CD4-positive, alpha-beta T cell treated with Interferon alpha-2 for 1 hour (primary cell): ENCODE measurements around the gene INTS7.
A peak's percentile ranks its signal among the peaks of the same experiment; 100 is the strongest.
"Not testable (repeated sequence)": the region's sequence is repeated elsewhere in the genome, so short reads cannot be mapped to it uniquely, and the experiment has no call there.

ENCODE experiments used
- DNase-seq, 2 donors: peaks; one replicate each; pipeline ENCODE4 v3.0.0-alpha.2; 2020 to 2022

INTS7 gene

DNA sequence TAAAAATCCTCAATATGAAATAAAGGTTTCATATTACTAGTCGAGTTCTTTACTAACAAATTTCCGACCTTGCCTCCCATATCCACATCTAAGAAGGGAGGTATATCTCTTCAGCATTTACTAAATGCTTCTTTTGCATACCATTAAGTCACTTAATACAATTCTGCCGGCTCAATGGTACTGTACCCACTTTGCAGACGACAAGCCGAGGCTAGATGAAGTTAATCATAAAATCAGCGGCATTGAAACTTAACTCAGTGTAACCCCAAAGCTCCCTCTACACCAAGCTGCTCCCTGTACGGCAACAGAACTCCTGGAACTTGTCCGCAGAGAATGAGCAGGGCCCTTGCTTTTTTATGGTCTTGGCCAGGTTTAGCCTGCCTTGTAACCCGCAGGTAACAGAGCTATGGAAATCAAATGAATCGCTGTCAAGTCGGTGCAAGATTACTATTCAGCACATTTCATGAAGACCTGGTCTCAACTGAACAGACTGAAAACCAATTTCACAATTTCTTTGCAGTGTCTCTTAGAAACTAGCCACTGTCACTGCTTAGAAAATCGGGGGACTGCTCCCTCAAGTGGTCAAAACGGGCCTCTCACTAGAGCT, 738 bp downstream of the INTS7 start:
- no peak for DNase-seq

DNA sequence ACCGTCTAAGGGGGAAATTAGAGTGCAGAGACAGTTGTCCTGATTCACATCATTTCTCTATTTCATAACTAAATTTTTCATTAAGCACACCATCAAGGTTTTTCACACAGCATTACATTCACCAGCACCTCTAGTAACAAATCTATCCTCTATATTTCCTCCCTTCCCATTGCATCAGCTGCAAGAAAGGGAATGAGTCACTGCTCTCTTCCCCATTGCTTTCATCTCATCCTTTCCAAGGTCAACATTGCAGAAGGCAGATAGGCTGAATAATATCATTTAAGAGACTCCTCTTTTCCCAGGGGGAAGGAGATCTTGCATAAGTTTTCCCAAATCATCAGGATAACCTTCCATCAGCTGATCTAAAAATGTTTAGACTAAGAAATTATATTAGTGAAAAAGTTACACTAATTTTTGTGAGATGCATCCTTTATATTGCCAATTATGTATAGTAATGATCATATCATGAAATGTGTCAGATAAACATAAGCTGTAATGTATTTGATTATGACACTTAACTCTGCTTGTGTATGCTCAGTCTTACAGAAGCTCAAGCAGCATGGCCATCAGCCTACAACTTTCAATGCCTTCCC, 4.3 kb downstream of the INTS7 start:
- no peak for DNase-seq

DNA sequence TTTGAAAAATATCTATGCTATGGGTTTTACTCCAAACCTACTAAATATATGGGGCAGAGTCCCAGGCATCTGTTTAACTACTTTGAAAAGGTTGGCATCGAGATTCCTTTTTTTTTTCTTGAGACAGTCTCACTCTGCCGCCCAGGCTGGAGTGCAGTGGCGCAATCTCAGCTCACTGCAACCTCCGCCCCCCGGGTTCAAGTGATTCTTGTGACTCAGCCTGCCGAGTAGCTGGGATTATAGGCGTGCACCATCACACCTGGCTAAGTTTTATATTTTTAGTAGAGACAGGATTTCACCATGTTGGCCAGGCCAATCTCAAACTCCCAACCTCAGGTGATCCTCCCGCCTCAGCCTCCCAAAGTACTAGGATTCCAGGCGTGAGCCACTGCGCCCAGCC, 7.6 kb downstream of the INTS7 start:
- not testable (repeated sequence) for DNase-seq

DNA sequence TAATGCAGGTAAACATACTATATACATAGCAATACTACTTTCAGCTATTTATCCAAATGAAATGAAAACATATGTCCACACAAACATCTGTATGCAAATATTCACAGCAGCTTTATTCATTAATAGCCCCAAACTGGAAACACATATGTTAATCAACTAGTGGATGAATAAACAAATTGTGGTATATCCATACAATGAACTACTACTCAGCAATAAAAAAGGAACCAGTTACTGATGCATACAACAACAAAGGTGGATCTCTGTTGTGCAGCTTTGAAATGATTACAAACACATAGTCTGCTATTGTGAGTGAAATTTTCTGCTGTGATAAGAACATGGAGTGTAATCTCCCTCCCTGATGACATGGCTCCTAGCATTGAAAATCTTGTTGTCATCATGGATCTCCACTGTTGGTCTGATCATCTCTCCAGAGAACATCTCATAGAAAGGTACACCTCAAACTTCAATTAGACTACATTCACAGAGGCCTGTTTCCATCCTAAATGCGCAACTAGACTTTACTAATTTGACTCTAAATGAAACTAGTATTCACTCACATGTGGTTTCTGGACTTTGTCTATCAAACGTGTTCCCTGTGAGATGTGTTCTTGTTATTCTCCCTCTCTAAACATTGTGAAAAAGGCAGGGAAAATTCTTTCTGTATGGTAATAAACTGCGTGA, 10.7 kb downstream of the INTS7 start:
- no peak for DNase-seq

GRCh38 chr1:212022908-212023307, 12.4 kb downstream of the INTS7 start:
- not testable (repeated sequence) for DNase-seq

DNA sequence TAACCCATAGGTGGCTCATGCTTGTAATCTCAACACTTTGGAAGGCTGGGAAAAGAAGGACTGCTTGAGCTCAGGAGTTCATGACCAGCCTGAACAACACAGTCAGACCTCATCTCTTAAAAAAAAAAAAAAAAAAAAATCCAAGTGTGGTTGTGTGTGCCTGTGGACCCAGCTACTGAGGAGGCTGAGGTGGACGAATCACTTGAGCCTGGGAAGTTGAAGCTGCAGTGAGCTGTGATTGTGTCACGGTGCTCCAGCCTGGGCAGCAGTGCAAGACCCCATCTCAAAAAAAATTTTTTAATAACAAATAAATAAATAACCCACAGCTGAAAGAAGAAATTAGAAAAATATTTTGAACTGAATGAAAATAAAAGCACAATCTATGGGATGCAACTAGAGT, 13.8 kb downstream of the INTS7 start:
- no peak for DNase-seq

- DNase-seq: no peak
Measured at GRCh38 chr1:212020975-212021374, 14.4 kb downstream of the INTS7 start.

- no peak for DNase-seq
Measured at GRCh38 chr1:212013672-212014071, 21.7 kb downstream of the INTS7 start.

GRCh38 chr1:212012034-212012740, 23.2 kb downstream of the INTS7 start:
- peak; percentile 61 to 75 for DNase-seq

- DNase-seq: no peak
Measured at GRCh38 chr1:212010004-212010403, 25.4 kb downstream of the INTS7 start.

- no peak for DNase-seq
Measured at GRCh38 chr1:212009561-212009960, 25.8 kb downstream of the INTS7 start.

DNA sequence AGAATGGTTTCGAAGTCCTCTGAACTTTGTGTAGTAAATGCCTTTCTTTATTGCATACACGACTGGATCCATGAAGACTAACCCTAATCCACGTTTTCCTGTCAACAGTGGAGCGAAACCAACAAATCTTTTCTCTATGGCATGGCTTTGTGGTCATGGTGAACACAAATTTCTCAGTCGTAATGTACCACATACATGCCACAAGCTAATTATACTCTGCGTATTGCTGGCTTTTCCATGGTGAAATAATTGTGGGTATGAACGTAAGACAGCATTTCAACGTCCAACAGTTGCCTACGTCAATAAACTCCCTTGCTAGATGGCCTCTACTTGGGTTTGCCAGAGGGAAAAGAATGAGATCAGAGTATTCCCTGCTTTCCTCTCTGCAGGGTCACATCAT, 27.5 kb downstream of the INTS7 start:
- no peak for DNase-seq

- no peak for DNase-seq
Measured at GRCh38 chr1:212007178-212007577, 28.2 kb downstream of the INTS7 start.

GRCh38 chr1:212004895-212005608, 30.3 kb downstream of the INTS7 start:
- DNase-seq: no peak

GRCh38 chr1:212002536-212002935, 32.8 kb downstream of the INTS7 start:
- no peak for DNase-seq

- not testable (repeated sequence) for DNase-seq
Measured at GRCh38 chr1:211997426-211997825, 37.9 kb downstream of the INTS7 start.

- DNase-seq: no peak
Measured at GRCh38 chr1:211991695-211992094, 43.7 kb downstream of the INTS7 start.

DNA sequence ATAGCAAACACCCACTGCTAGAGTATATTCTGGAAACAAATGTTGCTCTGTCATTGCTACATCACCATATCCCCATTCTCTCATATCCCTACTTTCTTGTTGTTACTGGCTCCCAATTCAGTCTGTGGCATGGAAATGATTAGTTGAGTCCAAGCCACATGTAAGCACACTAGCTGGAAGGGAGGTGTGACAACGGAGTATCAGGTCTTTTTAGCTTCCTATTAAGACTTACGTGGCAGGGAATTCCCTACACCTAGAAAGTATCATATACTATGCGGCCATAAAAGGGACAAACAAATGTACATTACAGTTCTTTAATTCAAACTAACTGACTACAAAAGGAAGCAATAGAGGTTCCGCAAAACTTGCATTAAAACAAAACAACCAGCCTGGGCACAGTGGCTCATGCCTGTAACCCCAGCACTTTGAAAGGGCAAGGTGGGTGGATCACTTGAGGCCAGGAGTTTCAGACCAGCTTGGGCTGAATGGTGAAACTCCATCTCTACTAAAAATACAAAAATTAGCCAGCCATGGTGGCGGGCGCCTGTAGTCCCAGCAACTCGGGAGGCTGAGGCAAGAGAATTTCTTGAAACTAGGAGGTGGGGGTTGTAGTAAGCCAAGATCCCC, 48.6 kb downstream of the INTS7 start:
- DNase-seq: no peak

DNA sequence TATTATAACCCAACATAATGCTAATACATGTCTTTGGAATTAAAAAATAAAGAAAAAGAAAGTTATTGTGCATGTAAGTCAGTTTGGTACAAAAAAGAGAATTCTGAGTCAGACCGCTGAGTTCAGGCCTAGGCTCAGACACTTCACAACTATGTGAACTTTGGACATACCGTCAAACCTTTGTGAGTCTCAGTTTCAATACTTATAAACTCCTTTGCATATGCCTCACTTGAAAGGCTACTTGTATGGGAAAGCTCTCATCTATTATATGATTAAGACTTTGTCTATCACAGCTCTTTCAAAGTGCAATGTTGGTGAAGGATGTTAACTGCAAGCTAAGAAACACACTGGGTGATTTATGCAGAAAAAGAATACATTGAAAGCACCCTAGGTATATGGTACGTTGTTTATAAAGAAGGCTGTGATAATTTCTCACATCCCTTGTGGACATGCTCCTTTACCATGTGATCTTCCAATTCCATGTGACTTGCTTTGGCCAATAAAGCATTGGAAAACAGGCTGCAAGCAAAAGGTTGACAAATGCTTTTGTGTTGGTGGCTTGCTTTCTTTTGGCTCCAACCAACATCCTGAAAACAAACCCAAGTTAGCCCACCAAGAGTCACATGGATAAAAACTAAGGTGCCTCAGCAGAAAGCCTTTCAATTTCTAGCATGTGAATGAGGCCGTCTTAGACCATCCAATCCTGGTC, 49.6 kb downstream of the INTS7 start:
- no peak for DNase-seq

DNA sequence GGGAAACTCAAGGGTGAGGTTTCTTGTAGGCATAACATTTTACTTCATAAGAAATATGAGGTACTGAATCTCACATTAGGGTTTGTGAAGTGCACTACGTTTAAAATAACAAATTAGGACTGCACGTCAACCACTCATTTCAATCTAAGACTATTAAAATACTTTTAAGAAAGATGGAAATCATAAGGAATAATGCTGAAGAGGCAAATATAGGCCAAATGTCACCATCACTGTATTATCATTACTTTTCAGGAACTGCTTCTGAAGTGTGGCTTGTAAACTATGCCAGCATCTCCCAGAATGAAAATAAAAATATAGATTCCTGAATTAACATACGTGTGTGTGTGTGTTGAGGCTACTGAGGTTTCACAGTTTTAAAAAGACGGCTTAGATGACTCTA, 56.8 kb downstream of the INTS7 start:
- no peak for DNase-seq

DNA sequence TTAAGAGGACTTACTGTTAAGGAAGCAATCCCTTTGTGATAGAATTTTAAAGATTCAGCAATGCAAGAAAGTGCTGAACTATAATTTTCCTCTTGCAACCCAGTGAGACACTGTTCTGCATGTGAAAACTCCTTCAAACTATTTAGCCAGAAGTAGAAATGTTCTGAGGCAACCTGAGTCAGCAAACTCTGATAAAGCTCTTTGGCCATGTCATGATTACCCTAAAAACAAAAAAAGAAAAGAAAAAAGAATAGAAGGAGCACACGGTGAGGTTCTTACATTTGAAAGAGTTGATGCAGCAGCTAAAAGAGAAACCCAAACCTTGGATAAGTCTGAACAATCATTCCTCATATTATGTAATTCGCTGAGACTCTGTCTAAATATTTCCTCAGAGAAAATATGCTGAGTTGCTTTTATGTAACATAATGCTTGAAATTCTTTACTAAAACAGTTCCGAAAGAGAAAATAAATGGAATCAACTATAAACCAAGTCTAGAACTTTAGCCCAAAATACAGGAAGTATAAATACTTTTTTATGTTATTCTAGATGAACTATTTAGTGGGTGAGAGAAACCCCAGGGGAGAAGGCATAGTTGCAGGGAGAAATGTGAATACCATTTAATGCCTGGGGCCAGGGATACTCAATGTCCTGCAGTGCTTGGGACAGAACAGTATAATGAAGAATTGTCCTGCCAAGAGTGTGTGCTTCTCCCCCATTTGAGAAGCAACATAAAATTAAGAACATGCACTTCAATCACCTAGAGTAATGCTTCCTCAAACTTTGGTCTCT, 60.0 kb downstream of the INTS7 start:
- no peak for DNase-seq
